Ascending aorta (tissue), 2 donors: ENCODE results near the gene HES1. TPM values are rescaled to one million over a fixed set of nuclear protein-coding genes. Genes with fewer than 3 reads are reported as not detected.

Source experiments
- DNase-seq, 2 donors: peaks; one replicate each; pipeline ENCODE4 v3.0.0-alpha.2; 2019; ENCODE audit warnings: low spot score in 2 of 2
- H3K27ac ChIP-seq, 2 donors: fragments of 200-600 bp; sonication (generic); one replicate each; pipeline ENCODE4 v1.5.1; 2016 to 2017; ENCODE audit warnings: mild to moderate bottlenecking in 1 of 2
- H3K27me3 ChIP-seq: fragments of 200-600 bp; sonication (generic); one replicate; pipeline ENCODE4 v1.5.1; 2017
- H3K36me3 ChIP-seq, 2 donors: fragments of 200-600 bp; sonication (generic); one replicate each; pipeline ENCODE4 v1.5.1; 2016
- H3K4me1 ChIP-seq, 2 donors: fragments of 200-600 bp; sonication (generic); one replicate each; pipeline ENCODE4 v1.5.1; 2016 to 2017; ENCODE audit warnings: mild to moderate bottlenecking in 1 of 2
- H3K4me3 ChIP-seq, 2 donors: fragments of 200-600 bp; sonication (generic); one replicate each; pipeline ENCODE4 v1.5.1; 2016 to 2017; ENCODE audit warnings: mild to moderate bottlenecking in 1 of 2
- H3K9me3 ChIP-seq, 2 donors: fragments of 200-600 bp; sonication (generic); one replicate each; pipeline ENCODE4 v1.5.1; 2016
- CTCF ChIP-seq, 3 experiments: fragments of 200-600 bp in 2 of 3; fragments of 450-650 bp in 1 of 3; sonication (generic) in 2 of 3; IDR thresholded peaks; one replicate each; pipeline ENCODE4 v1.5.1; 2016 to 2019; ENCODE audit warnings: antibody characterized with exemption in 3 of 3, mild to moderate bottlenecking in 1 of 3, moderate library complexity in 1 of 3
- intact Hi-C: fragments of 100-400 bp; cut with DNase I; formaldehyde crosslinking; loops from one replicate; pipeline ENCODE4 v1.15.1; 2023
- total RNA-seq: library from RNA; depleted of rRNA; stranded (reverse); fragments of >200 nt; gene quantifications from one replicate; pipeline ENCODE4 v1.1.0, GENCODE V29; 2016

The HES1 gene
- total RNA-seq, 1 donor from 2014 or later, result 22.6 TPM

- peak overlapping the region in 1 of 2 donors; percentile 34 for H3K27ac ChIP-seq
- DNase-seq, result no peak
- H3K9me3 ChIP-seq, result no peaks in the 10 kb centered on the region
- H3K27me3 ChIP-seq, result no peaks in the 10 kb centered on the region
- no peak for TF ChIP-seq CTCF (IDR thresholded peaks at IDR 0.05)
- intact Hi-C loops, result loop anchor here (5.0 to 10.0 kb wide), 2 partner anchors 43 to 1765 kb away; no protein-coding TSS in a partner anchor
- peaks cover 10 to 18% of the 10 kb centered on the region in 2 donors for H3K4me1 ChIP-seq
- H3K4me3 ChIP-seq, result no peak overlapping the region
- no peaks in the 10 kb centered on the region for H3K36me3 ChIP-seq
Observed at GRCh38 chr3:194130188-194130587, 5.8 kb upstream of the HES1 start.

GRCh38 chr3:194130807-194131589 is 5.0 kb upstream of the HES1 start:
- Histone ChIP-seq H3K4me1 (peaks cover 10 to 22% of the 10 kb centered on the region in 2 donors), H3K4me3 (peak overlapping the region in 1 of 2 donors; percentile 5), H3K36me3 (no peaks in the 10 kb centered on the region), H3K9me3 (no peaks in the 10 kb centered on the region), H3K27ac (peak overlapping the region in 1 of 2 donors; percentile 6), H3K27me3 (no peaks in the 10 kb centered on the region)
- DNase-seq, result no peak
- no peak for TF ChIP-seq CTCF (IDR thresholded peaks at IDR 0.05)
- intact Hi-C loops, result loop anchor here (5.0 to 10.0 kb wide), 2 partner anchors 44 to 1764 kb away; no protein-coding TSS in a partner anchor

GRCh38 chr3:194132465-194133286 is 3.3 kb upstream of the HES1 start:
- Histone ChIP-seq H3K4me1 (peaks cover 10 to 22% of the 10 kb centered on the region in 2 donors), H3K27ac (peak overlapping the region; percentile 74 to 98), H3K4me3 (no peak overlapping the region), H3K27me3 (no peaks in the 10 kb centered on the region), H3K9me3 (no peaks in the 10 kb centered on the region), H3K36me3 (no peaks in the 10 kb centered on the region)
- intact Hi-C loops, result loop anchor here (5.0 to 10.0 kb wide), 2 partner anchors 45 to 1762 kb away; no protein-coding TSS in a partner anchor
- no peak for DNase-seq
- TF ChIP-seq CTCF (IDR thresholded peaks at IDR 0.05), result no peak

- H3K27ac ChIP-seq, result peak overlapping the region; percentile 74 to 98
- no peak for TF ChIP-seq CTCF (IDR thresholded peaks at IDR 0.05)
Observed at GRCh38 chr3:194133661-194134230, 2.2 kb upstream of the HES1 start.

GRCh38 chr3:194134231-194134756 is 1.7 kb upstream of the HES1 start:
- peak overlapping the region; percentile 96 to 98 for H3K27ac ChIP-seq
- peak overlapping the region; percentile 80 to 87 for H3K4me3 ChIP-seq
- DNase-seq, result peak in 1 of 2 donors; percentile 82
- no peaks in the 10 kb centered on the region for H3K27me3 ChIP-seq
- no peaks in the 10 kb centered on the region for H3K9me3 ChIP-seq
- peaks cover 10 to 30% of the 10 kb centered on the region in 2 donors for H3K4me1 ChIP-seq
- H3K36me3 ChIP-seq, result no peaks in the 10 kb centered on the region
- TF ChIP-seq CTCF (IDR thresholded peaks at IDR 0.05), result no peak
- intact Hi-C loops, result loop anchor here (1.0 to 10.0 kb wide), 3 partner anchors 47 to 1761 kb away; no protein-coding TSS in a partner anchor

More at GRCh38 chr3:194133661-194134230, 2.2 kb upstream of the HES1 start:
- peak overlapping the region; percentile 43 to 60 for H3K4me3 ChIP-seq
- H3K4me1 ChIP-seq, result peaks cover 10 to 27% of the 10 kb centered on the region in 2 donors
- DNase-seq, result peak in 1 of 2 donors; percentile 80
- no peaks in the 10 kb centered on the region for H3K27me3 ChIP-seq
- intact Hi-C loops, result loop anchor here (1.0 to 10.0 kb wide), 3 partner anchors 46 to 1761 kb away; no protein-coding TSS in a partner anchor
- H3K36me3 ChIP-seq, result no peaks in the 10 kb centered on the region
- no peaks in the 10 kb centered on the region for H3K9me3 ChIP-seq
